HepG2 (cell line): ENCODE results near the gene SCN7A. TPM values are rescaled to one million over a fixed set of nuclear protein-coding genes. Genes with fewer than 3 reads are reported as not detected.
"Not testable (repeated sequence)": the region's sequence is repeated elsewhere in the genome, so short reads cannot be mapped to it uniquely, and the experiment has no call there.

Experiments used
- ATAC-seq: fragments of 200-7000 bp; cut with Tn5 transposase; 3 replicates; pipeline ENCODE4 v1.9.1; 2020; ENCODE audit warnings: mild to moderate bottlenecking, moderate library complexity
- BruUV-seq: library from RNA; stranded (reverse); fragments of 400-500 nt; replicated peaks from 2 replicates; lab custom pipeline; 2021; lab: Mats Ljungman, UMichigan
- CTCF ChIA-PET: fragments of 300-600 bp; formaldehyde crosslinking; extraction: SDS; loops from one replicate; lab custom pipeline; 2021; ENCODE audit warnings: low total read pairs, inconsistent platforms, low intra/inter-chr PET ratio; lab: Yijun Ruan, JAX
- POLR2A ChIA-PET: fragments of 350-600 bp; sonication (Branson Sonifier 250); formaldehyde crosslinking; loops from one replicate; lab custom pipeline; 2020; ENCODE audit warnings: antibody characterized with exemption, inconsistent platforms; lab: Yijun Ruan, JAX
- DNase-seq: peaks from one replicate; pipeline ENCODE4 v3.0.0-alpha.2; 2015; ENCODE audit warnings: low spot score
- FAIRE-seq: peaks from 3 replicates; lab custom pipeline; 2011; peaks lifted over from hg19 to GRCh38; lab: Jason Lieb, UNC
- H2AFZ ChIP-seq: one replicate; pipeline ENCODE4 v1.6.1; 2011; ENCODE audit warnings: low read length, inconsistent platforms
- H3K27ac ChIP-seq: fragments of 300-600 bp; 3 replicates; pipeline ENCODE4 v1.8.0; 2011; ENCODE audit warnings: mixed run types, mild to moderate bottlenecking, mixed read lengths, low read length, inconsistent platforms; ENCODE audit not compliant: insufficient read depth; ENCODE audit errors: extremely low read length
- H3K27me3 ChIP-seq, 2 experiments: fragments of 200-600 bp in 1 of 2; 2 replicates in 1 of 2; 3 replicates in 1 of 2; pipeline versions ENCODE4 v1.6.0 to v1.8.0; 2011; ENCODE audit warnings: low read length in 2 of 2, mild to moderate bottlenecking in 2 of 2, moderate library complexity in 2 of 2, inconsistent platforms in 1 of 2; ENCODE audit not compliant: insufficient read depth in 2 of 2, control insufficient read depth in 1 of 2
- H3K36me3 ChIP-seq, 2 experiments: fragments of 200-600 bp in 1 of 2; replicated peaks in 1 of 2; 2 replicates in 1 of 2; 3 replicates in 1 of 2; pipeline versions ENCODE4 v1.5.1 to v1.8.0; 2011; ENCODE audit warnings: low read length in 2 of 2, inconsistent platforms in 1 of 2; ENCODE audit not compliant: insufficient read depth in 2 of 2, control insufficient read depth in 1 of 2
- H3K4me1 ChIP-seq: 2 replicates; pipeline ENCODE4 v1.5.1; 2012; ENCODE audit warnings: low read length, inconsistent platforms; ENCODE audit not compliant: insufficient read depth
- H3K4me2 ChIP-seq: 2 replicates; pipeline ENCODE4 v1.6.0; 2011; ENCODE audit warnings: low read depth, low read length, inconsistent platforms
- H3K4me3 ChIP-seq, 3 experiments: fragments of 200-600 bp in 1 of 3; sonication (generic), shearing (Covaris generic) in 1 of 3; replicated peaks in 1 of 3; 2 replicates each; pipeline ENCODE4 v1.5.1; 2011 to 2016; ENCODE audit warnings: low read length in 3 of 3, inconsistent platforms in 2 of 3, low read depth in 2 of 3, mild to moderate bottlenecking in 2 of 3, control low read depth in 1 of 3, mixed read lengths in 1 of 3; ENCODE audit not compliant: insufficient read depth in 1 of 3
- H3K79me2 ChIP-seq: one replicate; pipeline ENCODE4 v1.6.1; 2011; ENCODE audit warnings: low read length, inconsistent platforms; ENCODE audit not compliant: insufficient read depth
- H3K9ac ChIP-seq: 2 replicates; pipeline ENCODE4 v1.6.0; 2011; ENCODE audit warnings: mild to moderate bottlenecking, low read depth, low read length, inconsistent platforms; ENCODE audit not compliant: insufficient read depth
- H3K9me3 ChIP-seq: 2 replicates; pipeline ENCODE4 v1.5.1; 2012; ENCODE audit warnings: mild to moderate bottlenecking, low read length
- H4K20me1 ChIP-seq: 2 replicates; pipeline ENCODE4 v1.6.0; 2011; ENCODE audit warnings: inconsistent platforms, mild to moderate bottlenecking, low read length, moderate library complexity; ENCODE audit not compliant: insufficient read depth
- GATA4 ChIP-seq: sonication (generic); IDR thresholded peaks from 2 replicates; pipeline ENCODE4 v1.6.1; 2016; ENCODE audit warnings: antibody characterized with exemption, low read depth, borderline replicate concordance
- POLR2AphosphoS2 ChIP-seq: IDR thresholded peaks from 2 replicates; pipeline ENCODE4 v1.6.1; 2011; ENCODE audit warnings: low read depth, low read length, improper control_type of control experiment
- WGBS: methylation state at CpG from one replicate; pipeline ENCODE4 v1.1.6; 2017; ENCODE audit warnings: low lambda C conversion rate; 5-methylcytosine and 5-hydroxymethylcytosine counted together
- in situ Hi-C: cut with HindIII; loops from 2 replicates; pipeline ENCODE4 v1.10.0; 2017; ENCODE audit warnings: low pct_unique_long_range_greater_than_20kb; ENCODE audit not compliant: extremely low pct_ligation_motif_present
- intact Hi-C: fragments of 100-400 bp; cut with micrococcal nuclease; formaldehyde crosslinking; loops from one replicate; pipeline ENCODE4 v1.10.0; 2022; ENCODE audit not compliant: unreplicated experiment
- polyA plus RNA-seq, 8 experiments: library from polyadenylated mRNA; depleted of rRNA in 3 of 8; stranded (reverse) in 7 of 8; unstranded in 1 of 8; fragments of >200 nt; fragmentation: Illumina TruSeq in 4 of 8; extraction: Trizol in 4 of 8; gene quantifications; 2 replicates each; pipeline versions ENCODE4 v1.2.1 to v1.2.3, GENCODE V29; 2011 to 2016; ENCODE audit warnings: low read depth in 4 of 8, missing spikeins in 1 of 8, mixed read lengths in 1 of 8; ENCODE audit not compliant: insufficient read depth in 1 of 8
- total RNA-seq, 5 experiments: library from RNA; depleted of rRNA; stranded (reverse); fragments of >200 nt; fragmentation: Illumina TruSeq; extraction: Trizol; gene quantifications; 2 replicates each; pipeline ENCODE4 v1.2.3, GENCODE V29; 2016; ENCODE audit warnings: low read depth in 1 of 5

SCN7A gene
- total and polyA plus RNA-seq, 2 of the 13 experiments (the other 11 are each of a cell fraction or from before 2014, with no cell fraction given): 0.01 TPM; not detected in 1

DNA sequence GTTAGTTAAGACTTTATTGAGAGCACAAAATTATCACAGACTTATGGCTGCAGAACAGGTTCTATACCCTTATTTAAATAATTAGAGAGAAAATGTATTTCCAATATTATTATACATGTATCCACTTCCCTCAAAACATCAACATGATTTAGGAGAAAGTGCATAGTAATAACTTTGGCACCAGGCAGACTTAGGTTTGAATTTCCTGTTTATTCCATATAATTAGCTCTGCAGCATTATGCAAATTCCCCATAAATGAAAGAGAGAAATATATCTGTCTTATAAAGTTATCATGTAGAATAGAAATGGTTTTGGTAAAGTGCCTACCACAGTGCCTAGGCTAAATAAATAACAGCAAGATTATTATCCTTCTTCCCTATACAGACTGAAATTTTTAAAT lies 133.6 kb downstream of the SCN7A start:
- intact Hi-C loops: no loop called here
- ATAC-seq: no peak

GRCh38 chr2:166357950-166358321 lies 136.1 kb downstream of the SCN7A start:
- POLR2A ChIA-PET: interaction anchor here (1.7 kb wide), 1 partner anchor 19 kb away, joined by 3 read pairs; no protein-coding TSS in a partner anchor
- H3K9ac ChIP-seq, intact Hi-C loops, H3K4me3 ChIP-seq, H2AFZ ChIP-seq, BruUV-seq, in situ Hi-C loops, DNase-seq, H3K9me3 ChIP-seq, H3K27ac ChIP-seq, H4K20me1 ChIP-seq, ATAC-seq, FAIRE-seq, H3K36me3 ChIP-seq, H3K79me2 ChIP-seq, CTCF ChIA-PET, H3K27me3 ChIP-seq, H3K4me2 ChIP-seq: not testable (repeated sequence)
- H3K4me1 ChIP-seq: peaks cover 29% of the 10 kb centered on the region
- 98% methylated on average over 4 of the region's 4 CpGs for WGBS

More for the DNA sequence above, 133.6 kb downstream of the SCN7A start:
- Histone ChIP-seq H3K4me1 (peaks cover 32% of the 10 kb centered on the region), H3K4me2 (no peak overlapping the region), H3K4me3 (no peak overlapping the region)
- TF ChIP-seq POLR2AphosphoS2 (0 out of 2 replicates have a peak, but pooled peaks have one; percentile 17), GATA4 (no peak)
- TF ChIP-seq, all 625 proteins: peak for 1
- H3K79me2 ChIP-seq: peaks cover 15% of the 10 kb centered on the region
- H2AFZ ChIP-seq: no peak overlapping the region
- FAIRE-seq: no peak
- H3K9me3 ChIP-seq: no peaks in the 10 kb centered on the region
- H3K27me3 ChIP-seq: no peaks in the 10 kb centered on the region
- BruUV-seq: no TSS peak
- no peak overlapping the region for H3K27ac ChIP-seq
- POLR2A ChIA-PET: interaction anchor here (1.6 kb wide), 1 partner anchor 15 kb away, joined by 9 read pairs; the partner anchor contains the start of gene SCN9A
- H3K9ac ChIP-seq: no peak overlapping the region
- H3K36me3 ChIP-seq: no peaks in the 10 kb centered on the region; a peak in 1 of 5 replicates
- no peak for DNase-seq
- in situ Hi-C loops: no loop called here
- CTCF ChIA-PET: interaction anchor here (2.2 to 4.0 kb wide), 2 partner anchors 24 to 59 kb away, joined by 19 to 56 read pairs; no protein-coding TSS in a partner anchor
- H4K20me1 ChIP-seq: no peaks in the 10 kb centered on the region
